Hepatocyte (in vitro differentiated cells): ENCODE data around the gene ONECUT3.

Experiments used
- EZH2 ChIP-seq: fragments of 200-600 bp; sonication (generic); IDR thresholded peaks from 2 replicates; pipeline ENCODE4 v1.6.1; 2016; ENCODE audit warnings: antibody characterized with exemption, mild to moderate bottlenecking, borderline replicate concordance
- EZH2phosphoT487 ChIP-seq: fragments of 200-600 bp; sonication (generic); IDR thresholded peaks from one replicate; pipeline ENCODE4 v1.6.1; 2018; ENCODE audit warnings: antibody characterized with exemption, mild to moderate bottlenecking, low read depth, moderate library complexity; ENCODE audit not compliant: unreplicated experiment, severe bottlenecking
- TF ChIP-seq, protein P1 (sequence below): fragments of 200-600 bp; sonication (generic); IDR thresholded peaks from 2 replicates; pipeline ENCODE4 v1.5.1; 2016; ENCODE audit warnings: antibody characterized with exemption, mild to moderate bottlenecking; ENCODE audit not compliant: poor library complexity

DNA sequence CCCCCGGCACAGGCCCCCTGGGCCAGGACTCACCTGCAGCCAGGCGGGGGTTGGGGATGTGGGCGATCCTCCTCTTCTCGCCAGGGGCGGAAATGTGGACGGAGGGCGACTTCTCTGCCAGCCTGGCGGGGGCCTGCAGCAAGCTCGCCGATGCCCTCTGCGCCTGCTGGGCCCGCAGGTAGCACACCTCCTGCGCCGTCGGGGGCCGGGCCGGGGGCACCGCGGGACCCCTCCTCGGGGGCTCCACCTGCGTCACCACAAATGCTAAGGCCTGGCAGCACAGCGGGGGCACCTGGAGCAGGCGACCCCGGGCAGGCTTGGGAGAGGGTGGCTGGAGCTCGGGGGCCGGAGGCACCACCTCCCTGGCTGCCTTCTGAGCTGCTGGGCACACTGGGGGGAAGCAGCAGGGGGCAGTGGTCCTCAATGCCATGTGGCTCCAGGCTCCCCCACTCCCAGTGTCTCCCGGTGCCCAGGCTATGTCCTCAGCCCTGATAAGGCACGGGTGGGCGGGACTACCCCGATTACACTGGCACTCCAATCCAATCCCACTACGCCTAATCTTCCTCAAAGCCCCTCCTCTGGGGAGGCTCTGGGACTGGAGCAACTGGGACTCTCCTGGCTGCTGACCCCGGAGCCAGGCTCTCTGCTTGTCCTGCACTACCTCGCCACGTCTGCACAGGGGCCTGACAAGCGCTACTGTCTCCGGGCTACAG, 70.4 kb downstream of the ONECUT3 start:
- TF ChIP-seq, protein P1, sequence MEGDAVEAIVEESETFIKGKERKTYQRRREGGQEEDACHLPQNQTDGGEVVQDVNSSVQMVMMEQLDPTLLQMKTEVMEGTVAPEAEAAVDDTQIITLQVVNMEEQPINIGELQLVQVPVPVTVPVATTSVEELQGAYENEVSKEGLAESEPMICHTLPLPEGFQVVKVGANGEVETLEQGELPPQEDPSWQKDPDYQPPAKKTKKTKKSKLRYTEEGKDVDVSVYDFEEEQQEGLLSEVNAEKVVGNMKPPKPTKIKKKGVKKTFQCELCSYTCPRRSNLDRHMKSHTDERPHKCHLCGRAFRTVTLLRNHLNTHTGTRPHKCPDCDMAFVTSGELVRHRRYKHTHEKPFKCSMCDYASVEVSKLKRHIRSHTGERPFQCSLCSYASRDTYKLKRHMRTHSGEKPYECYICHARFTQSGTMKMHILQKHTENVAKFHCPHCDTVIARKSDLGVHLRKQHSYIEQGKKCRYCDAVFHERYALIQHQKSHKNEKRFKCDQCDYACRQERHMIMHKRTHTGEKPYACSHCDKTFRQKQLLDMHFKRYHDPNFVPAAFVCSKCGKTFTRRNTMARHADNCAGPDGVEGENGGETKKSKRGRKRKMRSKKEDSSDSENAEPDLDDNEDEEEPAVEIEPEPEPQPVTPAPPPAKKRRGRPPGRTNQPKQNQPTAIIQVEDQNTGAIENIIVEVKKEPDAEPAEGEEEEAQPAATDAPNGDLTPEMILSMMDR = no peak
- TF ChIP-seq EZH2 = no peak
- TF ChIP-seq EZH2phosphoT487 = no peak
